ENCODE data around the gene ZBTB7C.

The ZBTB7C gene

GRCh38 chr18:48385596-48385995 lies 23.6 kb downstream of the ZBTB7C start:
- DNase-seq, result no peak

DNA sequence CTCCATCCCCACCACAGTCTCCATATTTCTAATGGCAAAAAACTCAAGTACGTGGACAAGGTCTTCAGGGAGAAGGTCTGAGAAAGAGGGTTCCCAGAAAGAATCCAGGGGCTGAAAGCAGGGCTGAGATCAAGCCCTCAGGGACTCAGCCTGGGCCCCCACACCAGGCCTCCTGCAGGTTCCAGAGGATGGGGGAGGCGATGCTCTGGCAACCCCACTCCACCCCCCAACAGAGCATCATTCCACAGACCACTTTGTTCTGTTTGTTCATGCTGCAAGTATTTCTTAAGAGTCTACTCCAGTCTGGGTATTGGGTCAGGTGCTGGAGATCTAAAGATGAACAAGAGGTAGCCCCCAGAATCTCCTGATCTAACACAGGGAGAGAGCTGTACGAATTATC lies 32.2 kb downstream of the ZBTB7C start:
- no peak for DNase-seq

DNA sequence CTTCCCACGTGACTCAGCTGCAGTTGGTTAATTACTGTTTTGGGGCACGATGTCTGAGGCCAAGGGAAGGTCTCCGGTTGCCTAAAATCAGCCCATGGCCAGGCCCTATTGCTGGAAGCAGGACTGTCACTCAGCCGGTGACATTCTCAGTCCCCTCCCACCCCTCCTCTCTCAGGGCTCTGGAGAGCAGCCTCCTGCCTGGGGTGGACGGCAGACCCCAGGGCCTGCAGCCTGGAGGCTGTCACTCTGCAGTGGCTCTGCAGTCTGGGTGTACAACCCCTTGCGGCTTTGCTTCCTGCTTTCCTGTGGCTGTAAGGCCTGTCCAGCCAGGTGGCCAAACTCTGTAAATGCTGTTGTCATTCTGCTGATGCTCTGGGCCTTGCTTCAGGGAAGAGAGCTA lies 32.8 kb downstream of the ZBTB7C start:
- DNase-seq, result no peak

DNA sequence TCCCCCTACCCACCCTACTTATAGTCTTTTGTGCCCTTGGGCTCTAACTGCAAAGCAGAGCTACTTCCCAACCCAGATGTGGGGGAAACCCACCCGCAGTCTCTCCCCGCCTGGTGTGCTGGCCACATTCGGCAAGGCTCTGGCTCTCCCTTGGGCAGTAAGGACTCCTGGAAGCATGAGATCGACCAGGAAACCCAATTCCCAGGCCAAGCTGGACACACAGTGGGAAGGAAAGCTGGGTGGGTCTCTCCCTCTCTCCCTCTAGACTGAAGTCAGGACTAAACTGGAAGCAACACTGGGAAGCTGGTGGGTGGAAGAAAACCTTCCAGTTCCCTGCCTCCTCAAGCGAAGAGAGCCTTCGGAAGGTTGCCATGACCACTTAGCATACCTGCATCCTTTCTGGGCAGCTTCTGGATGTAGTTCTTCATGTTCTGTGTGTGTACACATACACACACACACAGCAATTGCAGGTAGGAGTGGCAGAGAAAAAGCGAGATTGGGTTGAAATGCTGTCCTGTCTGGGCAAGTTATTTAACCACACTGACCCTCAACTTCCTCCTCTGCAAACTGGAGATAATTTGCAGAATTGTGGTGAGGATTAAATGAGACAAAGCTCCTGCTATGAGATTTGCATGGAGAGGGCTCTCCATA lies 33.9 kb downstream of the ZBTB7C start:
- no peak for DNase-seq

DNA sequence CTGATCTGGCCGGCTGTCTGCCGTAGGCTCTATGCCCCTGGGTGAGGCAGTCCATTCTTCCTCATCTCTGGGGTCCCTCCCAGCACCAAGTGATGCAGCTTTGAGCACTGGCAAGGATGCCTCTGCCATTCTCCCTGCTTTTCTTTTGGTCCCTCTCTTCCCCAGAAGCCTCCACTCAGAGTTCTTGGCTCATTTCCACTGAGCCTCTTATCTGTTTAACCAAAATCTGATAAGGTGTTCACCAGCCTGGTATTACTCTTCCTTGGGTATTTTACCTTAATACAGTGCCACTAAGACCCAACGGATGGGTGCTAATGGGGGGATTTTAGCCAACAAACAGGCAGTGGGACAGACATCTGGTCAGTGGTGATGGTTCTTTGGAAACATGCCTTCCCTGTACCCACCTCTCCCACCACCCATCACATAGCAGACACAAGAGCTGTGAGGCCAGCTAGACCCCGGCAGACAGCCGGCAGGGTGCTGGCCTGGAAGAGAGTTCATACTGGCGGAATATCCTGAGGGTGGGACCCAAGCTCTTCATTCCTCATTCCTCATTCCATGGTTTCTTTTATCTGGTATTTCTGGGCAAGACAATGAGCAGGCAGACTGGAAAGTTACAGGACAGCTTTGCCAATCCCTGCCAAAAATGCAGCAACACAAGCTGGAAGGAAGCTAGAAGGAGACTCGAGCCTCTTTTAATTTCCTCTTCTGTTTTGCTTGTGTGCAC lies 34.6 kb downstream of the ZBTB7C start:
- DNase-seq, result no peak

DNA sequence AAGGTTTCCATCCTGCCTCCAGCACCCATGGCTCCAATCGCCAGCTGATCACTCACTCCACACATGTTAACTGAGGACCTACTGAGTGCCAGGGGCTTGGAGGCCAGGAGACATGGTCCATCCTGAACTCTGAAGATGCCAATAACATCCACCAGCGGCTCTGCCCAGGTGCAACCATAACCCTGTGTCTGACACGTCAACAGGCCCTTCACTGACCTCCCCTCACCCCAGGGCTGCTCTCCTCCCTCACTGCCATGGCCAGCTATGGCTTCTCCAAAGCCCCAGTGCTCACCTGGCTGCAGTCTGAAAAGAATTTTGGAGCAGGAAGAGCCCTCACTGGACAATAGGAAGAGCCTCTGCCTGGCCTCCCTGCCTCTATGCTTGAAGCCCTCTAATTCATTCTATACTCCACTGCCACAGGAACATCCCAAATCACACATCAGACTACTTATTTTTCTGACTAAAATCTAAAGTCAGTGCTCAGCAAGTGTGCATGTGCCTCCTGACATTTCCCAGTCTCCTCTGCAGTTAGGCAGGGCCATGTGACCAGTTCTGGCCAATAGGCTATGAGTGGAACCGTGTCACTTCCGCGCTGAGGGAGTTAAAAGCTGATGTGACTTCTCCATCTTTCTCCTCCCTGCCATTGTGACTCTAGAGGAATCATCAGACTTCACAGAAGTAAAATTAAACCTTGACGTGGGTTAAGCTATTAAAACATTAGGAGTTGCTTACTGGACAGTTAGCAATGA lies 37.2 kb downstream of the ZBTB7C start:
- DNase-seq, result no peak

DNA sequence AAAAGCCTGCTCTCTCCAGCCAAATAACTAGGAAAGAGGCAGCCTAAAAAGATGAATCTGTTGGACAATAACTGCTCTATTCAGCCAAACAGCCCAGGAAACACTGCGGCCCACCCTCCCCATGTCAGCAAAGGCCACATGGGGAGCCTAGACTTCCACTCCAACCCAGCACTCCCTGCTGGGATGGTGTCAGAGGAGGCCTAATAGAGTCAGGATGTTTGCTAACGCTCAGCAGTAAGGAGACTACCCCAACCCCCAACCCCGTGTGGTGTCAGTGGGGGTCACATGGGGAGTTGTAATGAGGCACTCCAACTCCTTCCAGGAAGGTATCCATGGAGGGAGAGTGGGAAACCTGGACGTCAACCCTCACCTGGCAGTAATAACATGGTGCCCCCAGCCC lies 41.6 kb downstream of the ZBTB7C start:
- DNase-seq, result no peak

DNA sequence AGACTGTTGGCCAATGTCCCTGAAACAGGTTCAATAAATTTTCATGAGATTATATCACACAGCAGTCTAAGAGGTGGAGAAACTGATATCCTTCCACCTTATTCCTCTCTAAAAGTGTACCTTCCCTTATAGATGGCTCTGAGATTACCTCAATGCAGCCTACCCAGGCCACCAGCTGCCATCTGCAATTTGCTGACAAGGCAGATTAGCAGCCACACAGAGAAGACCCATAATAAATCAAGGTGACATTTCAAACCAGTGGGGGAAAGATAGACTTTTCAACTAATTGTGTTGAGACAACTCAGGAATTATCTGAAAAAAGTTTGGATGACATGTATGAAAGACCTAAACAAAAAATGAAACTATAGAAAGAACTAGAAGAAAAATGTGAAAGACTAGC lies 43.2 kb downstream of the ZBTB7C start:
- no peak for DNase-seq

GRCh38 chr18:48364146-48364545 lies 45.0 kb downstream of the ZBTB7C start:
- DNase-seq, result no peak

DNA sequence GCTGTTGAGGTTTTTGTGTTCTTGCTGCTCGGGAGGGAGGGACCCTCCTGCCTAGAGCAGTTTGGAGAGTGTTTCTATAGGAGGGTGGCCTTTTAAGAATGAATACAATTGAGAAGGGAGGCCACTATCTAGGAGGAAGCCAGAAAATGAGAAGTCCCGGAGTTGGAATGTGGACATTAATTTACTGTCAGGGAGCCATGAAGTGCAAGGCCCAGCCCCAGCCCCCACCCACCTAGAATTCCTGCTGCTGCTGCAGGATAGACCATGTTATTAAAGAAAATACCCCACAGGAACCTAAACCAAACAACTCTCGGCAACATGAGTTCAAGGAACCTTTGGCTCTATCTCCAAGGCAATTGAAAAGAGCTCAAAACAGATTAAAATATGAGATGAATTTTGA lies 46.0 kb downstream of the ZBTB7C start:
- no peak for DNase-seq

DNA sequence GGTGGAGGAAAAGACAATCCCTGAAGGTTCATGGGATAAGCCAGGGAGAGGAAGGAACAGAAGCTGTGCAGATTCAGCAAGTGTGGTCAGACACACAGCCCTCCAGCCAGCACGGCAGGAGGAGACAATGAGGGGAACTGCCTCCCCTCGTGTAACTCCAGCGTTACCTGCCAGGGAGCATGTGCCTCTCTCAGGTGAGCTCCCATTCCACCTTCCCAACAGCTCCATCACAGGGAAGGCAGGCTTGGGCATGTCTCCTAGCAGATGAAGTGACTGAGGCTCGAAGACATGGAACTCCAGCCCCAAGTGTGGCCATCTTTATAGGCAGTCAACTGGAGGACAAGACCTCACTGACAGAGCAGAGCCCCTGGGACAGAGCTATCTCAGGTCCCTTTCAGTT lies 47.4 kb downstream of the ZBTB7C start:
- no peak for DNase-seq

DNA sequence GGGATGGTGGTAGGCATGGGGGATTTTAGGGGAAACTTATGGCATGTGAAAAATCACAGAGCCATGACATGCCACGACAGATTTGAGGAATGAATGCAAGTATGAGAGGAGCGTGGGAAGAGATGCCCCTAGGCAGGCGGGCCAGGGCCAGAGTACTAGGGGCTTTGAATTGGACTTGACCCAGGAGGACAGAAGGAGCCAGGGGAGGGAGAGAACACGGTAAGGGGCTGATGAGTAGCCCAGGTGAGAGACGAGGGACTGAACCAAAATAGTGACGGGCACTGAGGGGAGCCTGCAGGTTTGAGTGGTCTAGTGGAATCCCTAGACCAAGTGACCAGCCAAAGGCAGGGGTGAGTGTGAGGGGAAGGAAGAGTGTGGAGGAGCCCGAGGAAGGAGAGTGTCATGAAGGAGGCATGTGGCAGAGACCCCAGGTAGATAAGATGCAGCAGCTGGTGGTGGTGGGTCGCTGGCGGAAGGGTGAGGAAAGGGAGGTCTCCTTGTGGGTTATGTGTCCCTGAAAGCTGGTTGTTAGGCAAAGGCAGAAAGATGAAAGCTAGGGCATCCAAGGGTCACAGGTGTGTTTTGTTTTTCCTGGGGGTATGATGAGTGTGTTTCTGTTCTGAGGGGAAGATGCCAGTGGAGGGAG lies 48.7 kb downstream of the ZBTB7C start:
- no peak for DNase-seq

GRCh38 chr18:48359626-48360025 lies 49.6 kb downstream of the ZBTB7C start:
- DNase-seq, result no peak

DNA sequence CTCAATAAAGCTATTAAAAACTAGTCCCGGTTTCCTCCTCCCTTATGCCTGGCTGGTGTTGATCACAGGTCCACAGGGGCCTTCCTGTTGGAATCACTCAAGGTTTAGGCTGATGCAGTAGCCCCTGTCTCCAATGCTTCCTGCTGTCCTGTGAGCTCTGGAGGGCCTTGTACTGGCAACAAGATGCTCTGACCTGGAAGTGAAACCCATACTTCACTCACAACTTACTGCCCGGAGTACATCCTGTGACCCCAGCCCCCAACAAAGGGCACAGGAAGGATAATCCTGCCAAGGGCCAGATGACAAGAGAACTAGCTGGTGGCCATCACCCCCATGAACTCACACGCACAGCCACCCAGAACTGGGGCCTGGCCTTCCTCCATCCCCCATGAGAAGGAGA lies 50.3 kb downstream of the ZBTB7C start:
- DNase-seq, result no peak

DNA sequence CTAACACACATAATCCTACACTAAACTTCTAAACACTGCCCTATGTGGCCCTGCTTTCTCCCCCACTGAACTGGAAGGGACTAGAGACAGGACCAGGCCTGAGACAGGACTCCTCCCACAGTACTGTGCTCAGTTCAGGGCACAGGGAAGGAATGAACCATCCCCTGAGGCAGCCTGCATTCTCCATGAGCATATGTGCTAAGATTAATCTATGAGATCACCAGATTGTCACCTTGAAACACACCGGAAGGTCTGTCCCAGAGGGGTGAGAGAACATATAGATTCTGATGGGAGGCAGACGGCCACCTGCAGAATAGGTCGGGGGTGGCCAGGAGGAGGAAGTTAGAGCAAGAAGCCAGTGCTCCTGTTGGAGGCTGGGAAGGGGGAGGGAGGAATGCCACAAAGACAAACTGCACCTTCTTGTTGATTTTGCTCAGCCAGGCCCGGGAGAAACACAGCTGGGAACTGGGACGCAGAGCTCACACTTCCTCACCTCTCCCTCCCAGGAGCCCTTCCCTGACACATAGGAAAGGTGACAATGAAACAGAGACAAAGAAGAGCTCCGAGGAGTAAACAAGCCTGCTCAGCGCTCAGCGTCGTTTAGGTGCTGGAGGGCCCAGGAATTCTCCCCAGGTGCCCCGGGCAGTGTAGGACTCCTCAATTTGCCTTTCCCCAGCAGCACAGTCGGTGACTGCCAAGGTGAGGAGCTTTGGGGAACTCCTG lies 52.1 kb downstream of the ZBTB7C start:
- no peak for DNase-seq

GRCh38 chr18:48356151-48356745 lies 52.9 kb downstream of the ZBTB7C start:
- no peak for DNase-seq

- DNase-seq, result no peak
Observed at GRCh38 chr18:48355276-48356115, 53.7 kb downstream of the ZBTB7C start.

DNA sequence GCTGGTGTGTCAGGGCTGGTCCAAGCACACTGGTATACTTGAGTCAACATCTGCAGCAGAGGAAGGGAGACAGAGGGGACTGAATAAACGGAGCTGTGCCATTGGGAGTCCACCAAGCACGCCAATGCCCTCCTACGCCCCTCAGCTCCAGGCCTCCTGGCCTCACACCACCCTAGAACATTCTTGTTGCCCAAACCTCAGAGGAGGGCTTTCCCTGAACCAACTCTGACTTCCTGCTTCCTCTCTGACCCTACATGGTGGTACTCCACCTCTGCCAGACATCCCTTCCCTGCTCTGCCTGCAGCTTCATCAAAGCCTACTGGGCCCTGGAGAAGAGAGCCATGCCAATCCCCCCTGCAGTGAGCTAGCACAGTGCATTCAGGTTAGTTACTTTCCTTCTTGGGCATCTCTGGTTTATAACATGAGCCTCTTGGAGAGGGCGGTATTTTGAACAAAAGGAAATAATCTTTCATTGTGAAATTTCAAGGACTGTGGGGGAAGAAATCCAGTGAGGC lies 54.4 kb downstream of the ZBTB7C start:
- no peak for DNase-seq

DNA sequence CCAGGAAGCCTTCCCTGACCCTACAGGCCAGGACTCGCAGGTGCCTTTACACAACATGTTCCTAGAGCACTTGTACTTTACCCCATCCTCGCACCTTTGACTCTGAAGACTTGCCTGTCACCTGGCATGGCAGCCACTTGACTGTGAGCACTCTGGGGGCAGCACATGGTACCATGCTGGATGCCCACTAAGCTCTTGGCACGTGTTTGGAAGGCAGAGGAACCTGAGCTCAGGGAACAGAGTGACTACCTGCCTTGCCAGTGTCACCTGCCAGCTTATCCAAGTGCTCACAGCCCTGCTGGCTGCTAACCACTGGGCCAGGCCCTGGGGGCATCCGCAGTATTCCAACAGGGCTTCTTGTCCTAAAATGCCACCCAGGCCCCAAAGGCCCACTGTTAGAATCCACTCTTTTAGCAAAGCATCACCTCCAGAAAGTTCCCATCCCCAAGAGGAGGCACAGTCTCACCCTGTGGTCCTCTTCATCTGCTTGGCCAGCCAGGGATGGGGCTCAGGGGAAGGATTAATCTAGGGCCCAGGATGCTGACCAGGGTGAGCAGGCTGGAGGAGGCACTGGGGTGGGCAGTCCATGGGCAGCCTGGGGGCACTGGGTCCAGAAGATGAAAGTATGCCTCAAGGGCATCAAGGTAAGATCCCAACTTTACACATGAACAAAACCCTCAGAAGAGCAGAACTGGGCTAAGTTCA lies 57.0 kb downstream of the ZBTB7C start:
- no peak for DNase-seq

DNA sequence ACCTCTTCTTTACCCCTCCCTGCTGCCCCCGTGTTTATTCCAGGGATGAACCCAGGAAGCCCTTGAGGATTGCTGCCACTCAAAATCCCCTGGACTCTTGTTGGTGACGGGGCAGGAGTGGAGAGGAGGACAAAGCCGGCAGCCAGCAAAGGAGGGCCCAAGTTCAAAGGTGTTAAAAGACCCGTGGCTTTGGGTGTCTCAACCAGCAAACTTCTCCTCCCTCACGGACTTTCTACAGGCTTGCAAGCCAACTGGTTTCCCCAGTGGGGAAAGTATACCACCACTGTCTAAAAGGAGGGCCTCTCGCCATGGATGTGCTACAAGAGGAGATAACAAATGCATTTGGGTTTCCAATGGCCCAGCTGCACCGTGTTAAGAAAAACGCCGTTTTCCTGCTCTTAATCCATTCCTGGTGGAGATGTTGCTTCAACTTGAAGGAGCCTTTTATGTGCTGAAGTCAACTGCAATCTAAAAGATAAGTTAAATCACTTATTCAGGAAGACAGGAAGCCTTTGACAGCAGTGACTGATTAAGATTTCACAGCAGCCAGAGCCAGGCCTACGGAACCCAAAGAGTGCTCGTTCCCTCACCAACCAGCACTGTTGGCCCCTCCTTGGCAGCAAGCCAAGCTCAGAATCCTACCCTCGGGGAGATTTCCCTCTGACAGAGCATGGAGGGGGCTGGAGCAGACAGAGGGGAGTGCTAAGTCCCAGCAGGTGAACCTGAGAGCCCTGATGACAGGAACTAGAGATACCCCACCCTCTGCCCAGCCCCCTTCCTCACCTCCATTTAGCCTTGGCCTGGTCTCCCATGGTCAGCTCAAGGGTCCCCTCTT lies 57.8 kb downstream of the ZBTB7C start:
- DNase-seq, result no peak

All from activated CD8-positive, alpha-beta memory T cell treated with anti-CD3 and anti-CD28 coated beads, Interleukin-2, amount 50 U/mL, for 4 hours (primary cell).